ENCODE results near the gene COG5.

The COG5 gene

DNA sequence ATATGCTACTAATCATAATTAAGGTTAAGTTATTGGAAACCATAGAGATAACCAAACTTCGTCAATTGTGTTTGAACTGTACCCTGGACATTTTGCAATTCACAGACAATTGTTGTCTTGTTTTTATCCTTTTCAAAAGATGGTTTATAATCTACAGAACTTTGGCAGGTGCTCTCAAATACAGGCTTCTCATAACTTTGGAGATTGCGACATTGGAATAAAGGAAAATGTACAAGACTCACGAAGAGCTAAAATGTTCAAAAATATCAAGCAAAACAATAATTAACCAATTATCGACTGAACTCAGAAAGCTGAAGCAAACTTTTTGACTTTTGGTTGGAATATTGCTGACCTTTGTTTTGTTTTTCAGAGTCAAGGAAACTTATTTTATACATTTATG is 182.3 kb downstream of the COG5 start:
- TF ChIP-seq BACH2 (CRISPR knock-in tag; IDR thresholded peaks at IDR 0.05; ENCODE audit: borderline replicate concordance), result no peak
- TF ChIP-seq, protein P1, sequence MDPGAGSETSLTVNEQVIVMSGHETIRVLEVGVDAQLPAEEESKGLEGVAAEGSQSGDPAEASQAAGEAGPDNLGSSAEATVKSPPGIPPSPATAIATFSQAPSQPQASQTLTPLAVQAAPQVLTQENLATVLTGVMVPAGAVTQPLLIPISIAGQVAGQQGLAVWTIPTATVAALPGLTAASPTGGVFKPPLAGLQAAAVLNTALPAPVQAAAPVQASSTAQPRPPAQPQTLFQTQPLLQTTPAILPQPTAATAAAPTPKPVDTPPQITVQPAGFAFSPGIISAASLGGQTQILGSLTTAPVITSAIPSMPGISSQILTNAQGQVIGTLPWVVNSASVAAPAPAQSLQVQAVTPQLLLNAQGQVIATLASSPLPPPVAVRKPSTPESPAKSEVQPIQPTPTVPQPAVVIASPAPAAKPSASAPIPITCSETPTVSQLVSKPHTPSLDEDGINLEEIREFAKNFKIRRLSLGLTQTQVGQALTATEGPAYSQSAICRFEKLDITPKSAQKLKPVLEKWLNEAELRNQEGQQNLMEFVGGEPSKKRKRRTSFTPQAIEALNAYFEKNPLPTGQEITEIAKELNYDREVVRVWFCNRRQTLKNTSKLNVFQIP (CRISPR knock-in tag; IDR thresholded peaks at IDR 0.05; ENCODE audit: borderline replicate concordance, low read depth), result no peak
- TF ChIP-seq, protein P2, sequence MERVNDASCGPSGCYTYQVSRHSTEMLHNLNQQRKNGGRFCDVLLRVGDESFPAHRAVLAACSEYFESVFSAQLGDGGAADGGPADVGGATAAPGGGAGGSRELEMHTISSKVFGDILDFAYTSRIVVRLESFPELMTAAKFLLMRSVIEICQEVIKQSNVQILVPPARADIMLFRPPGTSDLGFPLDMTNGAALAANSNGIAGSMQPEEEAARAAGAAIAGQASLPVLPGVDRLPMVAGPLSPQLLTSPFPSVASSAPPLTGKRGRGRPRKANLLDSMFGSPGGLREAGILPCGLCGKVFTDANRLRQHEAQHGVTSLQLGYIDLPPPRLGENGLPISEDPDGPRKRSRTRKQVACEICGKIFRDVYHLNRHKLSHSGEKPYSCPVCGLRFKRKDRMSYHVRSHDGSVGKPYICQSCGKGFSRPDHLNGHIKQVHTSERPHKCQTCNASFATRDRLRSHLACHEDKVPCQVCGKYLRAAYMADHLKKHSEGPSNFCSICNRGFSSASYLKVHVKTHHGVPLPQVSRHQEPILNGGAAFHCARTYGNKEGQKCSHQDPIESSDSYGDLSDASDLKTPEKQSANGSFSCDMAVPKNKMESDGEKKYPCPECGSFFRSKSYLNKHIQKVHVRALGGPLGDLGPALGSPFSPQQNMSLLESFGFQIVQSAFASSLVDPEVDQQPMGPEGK (CRISPR knock-in tag; IDR thresholded peaks at IDR 0.05; ENCODE audit: borderline replicate concordance), result no peak
- no peak for TF ChIP-seq ZNF8 (CRISPR knock-in tag; IDR thresholded peaks at IDR 0.05)
- no peak for TF ChIP-seq GLIS3 (CRISPR knock-in tag; IDR thresholded peaks at IDR 0.05)
- TF ChIP-seq, protein P3, sequence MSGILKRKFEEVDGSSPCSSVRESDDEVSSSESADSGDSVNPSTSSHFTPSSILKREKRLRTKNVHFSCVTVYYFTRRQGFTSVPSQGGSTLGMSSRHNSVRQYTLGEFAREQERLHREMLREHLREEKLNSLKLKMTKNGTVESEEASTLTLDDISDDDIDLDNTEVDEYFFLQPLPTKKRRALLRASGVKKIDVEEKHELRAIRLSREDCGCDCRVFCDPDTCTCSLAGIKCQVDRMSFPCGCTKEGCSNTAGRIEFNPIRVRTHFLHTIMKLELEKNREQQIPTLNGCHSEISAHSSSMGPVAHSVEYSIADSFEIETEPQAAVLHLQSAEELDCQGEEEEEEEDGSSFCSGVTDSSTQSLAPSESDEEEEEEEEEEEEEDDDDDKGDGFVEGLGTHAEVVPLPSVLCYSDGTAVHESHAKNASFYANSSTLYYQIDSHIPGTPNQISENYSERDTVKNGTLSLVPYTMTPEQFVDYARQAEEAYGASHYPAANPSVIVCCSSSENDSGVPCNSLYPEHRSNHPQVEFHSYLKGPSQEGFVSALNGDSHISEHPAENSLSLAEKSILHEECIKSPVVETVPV (CRISPR knock-in tag; IDR thresholded peaks at IDR 0.05), result no peak
- no peak for TF ChIP-seq RARB (CRISPR knock-in tag; IDR thresholded peaks at IDR 0.05)
- TF ChIP-seq, protein P4, sequence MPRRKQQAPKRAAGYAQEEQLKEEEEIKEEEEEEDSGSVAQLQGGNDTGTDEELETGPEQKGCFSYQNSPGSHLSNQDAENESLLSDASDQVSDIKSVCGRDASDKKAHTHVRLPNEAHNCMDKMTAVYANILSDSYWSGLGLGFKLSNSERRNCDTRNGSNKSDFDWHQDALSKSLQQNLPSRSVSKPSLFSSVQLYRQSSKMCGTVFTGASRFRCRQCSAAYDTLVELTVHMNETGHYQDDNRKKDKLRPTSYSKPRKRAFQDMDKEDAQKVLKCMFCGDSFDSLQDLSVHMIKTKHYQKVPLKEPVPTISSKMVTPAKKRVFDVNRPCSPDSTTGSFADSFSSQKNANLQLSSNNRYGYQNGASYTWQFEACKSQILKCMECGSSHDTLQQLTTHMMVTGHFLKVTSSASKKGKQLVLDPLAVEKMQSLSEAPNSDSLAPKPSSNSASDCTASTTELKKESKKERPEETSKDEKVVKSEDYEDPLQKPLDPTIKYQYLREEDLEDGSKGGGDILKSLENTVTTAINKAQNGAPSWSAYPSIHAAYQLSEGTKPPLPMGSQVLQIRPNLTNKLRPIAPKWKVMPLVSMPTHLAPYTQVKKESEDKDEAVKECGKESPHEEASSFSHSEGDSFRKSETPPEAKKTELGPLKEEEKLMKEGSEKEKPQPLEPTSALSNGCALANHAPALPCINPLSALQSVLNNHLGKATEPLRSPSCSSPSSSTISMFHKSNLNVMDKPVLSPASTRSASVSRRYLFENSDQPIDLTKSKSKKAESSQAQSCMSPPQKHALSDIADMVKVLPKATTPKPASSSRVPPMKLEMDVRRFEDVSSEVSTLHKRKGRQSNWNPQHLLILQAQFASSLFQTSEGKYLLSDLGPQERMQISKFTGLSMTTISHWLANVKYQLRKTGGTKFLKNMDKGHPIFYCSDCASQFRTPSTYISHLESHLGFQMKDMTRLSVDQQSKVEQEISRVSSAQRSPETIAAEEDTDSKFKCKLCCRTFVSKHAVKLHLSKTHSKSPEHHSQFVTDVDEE (CRISPR knock-in tag; IDR thresholded peaks at IDR 0.05), result no peak
- TF ChIP-seq ZNF70 (CRISPR knock-in tag; IDR thresholded peaks at IDR 0.05), result no peak
- TF ChIP-seq ESRRG (CRISPR knock-in tag; IDR thresholded peaks at IDR 0.05), result no peak
- TF ChIP-seq TOX (CRISPR knock-in tag; IDR thresholded peaks at IDR 0.05; ENCODE audit: borderline replicate concordance), result no peak
- no peak for TF ChIP-seq OSR1 (CRISPR knock-in tag; IDR thresholded peaks at IDR 0.05)
- TF ChIP-seq PPARA (CRISPR knock-in tag; IDR thresholded peaks at IDR 0.05; ENCODE audit: borderline replicate concordance), result no peak
- TF ChIP-seq TCF4 (CRISPR knock-in tag; IDR thresholded peaks at IDR 0.05; ENCODE audit: borderline replicate concordance), result no peak
- no peak for TF ChIP-seq ZFP30 (CRISPR knock-in tag; IDR thresholded peaks at IDR 0.05)
- ATAC-seq, result no peak

- TF ChIP-seq BACH2 (CRISPR knock-in tag; IDR thresholded peaks at IDR 0.05; ENCODE audit: borderline replicate concordance) (no peak), ZNF565 (CRISPR knock-in tag; conservative IDR thresholded peaks at IDR 0.05; ENCODE audit: low read depth) (no peak), TOX (CRISPR knock-in tag; IDR thresholded peaks at IDR 0.05; ENCODE audit: borderline replicate concordance) (no peak), CSDC2 (CRISPR knock-in tag; IDR thresholded peaks at IDR 0.05) (no peak), CREB5 (CRISPR knock-in tag; IDR thresholded peaks at IDR 0.05; ENCODE audit: low read depth) (no peak), PPARA (CRISPR knock-in tag; IDR thresholded peaks at IDR 0.05; ENCODE audit: borderline replicate concordance) (no peak), ZNF70 (CRISPR knock-in tag; IDR thresholded peaks at IDR 0.05) (no peak), OSR1 (CRISPR knock-in tag; IDR thresholded peaks at IDR 0.05) (no peak), RARB (CRISPR knock-in tag; IDR thresholded peaks at IDR 0.05) (no peak), ESRRG (CRISPR knock-in tag; IDR thresholded peaks at IDR 0.05) (no peak)
- TF ChIP-seq, protein P1 (CRISPR knock-in tag; IDR thresholded peaks at IDR 0.05; ENCODE audit: borderline replicate concordance, low read depth), result no peak
- TF ChIP-seq, protein P2 (CRISPR knock-in tag; IDR thresholded peaks at IDR 0.05; ENCODE audit: borderline replicate concordance), result no peak
- no peak for ATAC-seq
These were observed 190.4 kb downstream of the COG5 start for GRCh38 chr7:107373354-107373753.
